GM21390 (cell line): ENCODE data around the gene LRRC3.
"Not testable (repeated sequence)": the region's sequence is repeated elsewhere in the genome, so short reads cannot be mapped to it uniquely, and the experiment has no call there.

Experiments
- ATAC-seq: cut with Tn5 transposase; IDR thresholded peaks from one replicate; pipeline ENCODE4 v1.9.1; 2021; ENCODE audit not compliant: unreplicated experiment

Gene LRRC3

DNA sequence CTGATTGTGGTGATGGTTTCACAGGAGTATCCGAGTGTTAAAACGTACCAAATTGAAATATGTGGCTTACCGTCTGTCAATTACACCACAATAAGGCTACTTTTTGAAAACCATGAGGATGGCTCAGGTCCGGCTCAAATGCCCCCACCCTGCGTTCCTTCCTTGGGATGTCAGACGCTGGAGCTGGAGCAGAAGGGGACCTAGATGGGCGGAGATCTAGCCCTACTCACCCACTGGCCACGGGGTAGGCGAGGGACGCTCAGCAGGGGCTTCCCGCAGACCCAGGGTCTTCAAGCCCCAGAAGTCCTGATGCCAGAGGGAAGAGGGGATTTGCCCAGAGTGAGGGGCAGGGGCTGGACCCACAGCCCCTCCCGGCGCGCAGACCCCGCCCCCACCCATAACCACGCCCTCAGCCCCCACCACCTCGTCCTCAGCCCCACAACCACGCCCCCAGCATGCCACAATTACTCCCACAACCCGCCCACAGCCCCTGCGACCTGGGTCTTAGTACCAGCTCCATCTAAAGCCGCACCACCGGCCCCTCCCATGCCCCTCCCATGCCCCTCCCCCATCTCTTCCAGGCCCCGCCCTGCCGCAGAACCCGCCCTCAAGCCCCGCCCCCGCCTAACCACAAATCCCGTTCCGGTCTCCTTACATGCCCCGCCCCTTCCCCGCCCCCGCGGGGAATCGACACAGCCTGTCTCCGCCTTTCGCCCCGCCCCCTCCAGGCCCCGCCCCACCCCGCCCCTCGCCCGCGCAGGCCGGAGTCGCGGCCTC, at the start of gene LRRC3:
TSS of gene LRRC3 (plus strand) at position 764 of the 777 bp plus-strand sequence. CDS start 1,135 bp downstream, outside the sequence.
- no peak for ATAC-seq

- no peak for ATAC-seq
Observed at GRCh38 chr21:44405948-44406872, 49.1 kb upstream of the LRRC3 start.

DNA sequence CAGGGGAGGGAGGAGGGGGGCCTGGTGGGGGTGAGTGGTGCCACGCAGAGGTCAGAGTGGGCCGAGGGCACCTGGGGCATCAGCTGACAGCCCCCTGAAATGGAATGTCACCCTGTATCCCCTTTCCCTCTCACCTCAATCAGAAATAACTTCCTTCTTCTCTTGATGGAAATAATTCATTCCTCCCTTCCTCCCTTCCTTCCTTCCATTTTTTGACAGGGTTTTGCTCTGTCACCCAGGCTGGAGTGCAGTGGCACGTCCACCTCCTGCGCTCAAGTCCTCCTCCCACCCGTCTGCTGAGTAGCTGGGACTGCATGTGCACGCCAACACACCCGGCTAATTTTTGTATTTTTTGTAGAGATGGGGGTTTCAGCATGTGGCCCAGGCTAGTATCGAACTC, 48.4 kb upstream of the LRRC3 start:
- ATAC-seq: no peak

GRCh38 chr21:44407493-44407892, 47.8 kb upstream of the LRRC3 start:
- no peak for ATAC-seq

DNA sequence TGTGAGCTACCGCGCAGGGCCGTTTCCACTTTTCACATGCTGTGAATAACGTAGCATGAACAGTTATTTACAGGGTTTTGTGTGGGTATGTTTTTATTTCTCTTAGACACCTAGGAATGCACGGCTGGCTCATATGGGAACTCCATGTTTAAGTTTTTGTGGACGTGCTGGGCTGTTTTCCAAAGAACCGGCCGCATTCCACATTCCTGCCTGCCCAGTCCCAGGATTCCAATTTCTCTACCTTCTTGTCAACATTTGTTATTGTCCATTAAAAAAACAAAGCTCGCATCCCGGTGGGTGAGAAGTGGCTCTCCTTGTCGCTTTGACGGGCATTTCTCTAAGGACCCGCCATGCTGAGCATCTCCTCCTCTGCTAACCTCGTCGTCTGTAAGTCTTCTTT, 47.1 kb upstream of the LRRC3 start:
- no peak for ATAC-seq

DNA sequence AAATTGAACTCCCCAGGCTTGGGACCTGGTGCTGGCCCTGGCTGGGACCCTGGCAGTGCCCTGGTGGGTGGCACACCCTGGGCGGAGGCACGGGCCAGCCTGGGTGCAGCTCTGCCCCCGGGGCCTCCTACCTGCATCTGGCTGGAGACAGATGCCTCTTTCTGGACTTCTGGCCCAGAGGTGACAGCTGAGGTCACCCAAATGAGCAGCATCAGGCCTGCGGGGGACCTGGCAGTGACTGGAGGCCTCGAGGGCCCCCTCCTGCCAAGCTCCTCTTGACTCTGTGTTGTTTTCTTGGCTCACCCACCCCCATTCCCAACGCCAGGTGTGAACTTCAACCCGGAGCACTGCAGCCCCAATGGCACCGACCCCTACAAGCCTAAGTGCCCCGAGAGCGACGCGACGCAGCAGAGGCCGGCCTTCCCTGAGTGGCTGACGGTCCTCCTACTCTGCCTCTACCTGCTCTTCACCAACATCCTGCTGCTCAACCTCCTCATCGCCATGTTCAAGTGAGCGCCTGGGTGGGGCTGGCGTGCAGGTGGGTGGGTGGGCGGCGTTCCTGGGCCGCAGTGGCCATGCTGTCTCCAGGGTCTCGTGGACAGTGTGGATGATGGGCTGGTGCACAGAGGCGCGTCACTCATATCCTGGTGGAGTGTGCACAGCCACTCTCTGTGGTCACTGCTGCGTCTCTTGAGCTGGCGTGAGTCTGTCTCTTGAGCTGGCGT, 41.6 kb upstream of the LRRC3 start:
- no peak for ATAC-seq

- ATAC-seq: no peak
Observed at GRCh38 chr21:44414291-44415072, 40.8 kb upstream of the LRRC3 start.

- ATAC-seq: no peak
Observed at GRCh38 chr21:44415073-44416025, 40.0 kb upstream of the LRRC3 start.

DNA sequence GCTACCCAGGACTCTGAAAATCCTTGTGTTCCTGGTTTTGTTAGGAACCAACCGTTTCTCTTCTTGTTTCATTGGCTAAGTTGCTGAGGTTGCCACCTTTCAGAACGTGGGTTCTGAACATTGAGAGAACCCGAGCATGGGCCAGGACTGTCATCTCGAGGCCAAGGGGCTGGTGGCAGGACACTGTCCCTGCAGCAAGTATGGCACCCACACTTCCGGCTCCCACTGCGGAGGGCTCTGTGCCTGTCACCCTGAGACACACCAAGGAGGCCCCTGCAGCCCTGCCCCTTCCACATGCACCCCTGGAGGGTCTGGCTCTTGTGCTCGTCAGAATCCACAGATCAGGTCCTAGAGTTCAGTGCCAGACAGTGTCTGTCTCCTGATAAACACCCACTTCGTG, 39.1 kb upstream of the LRRC3 start:
- no peak for ATAC-seq

GRCh38 chr21:44417621-44418107, 37.6 kb upstream of the LRRC3 start:
- ATAC-seq: not testable (repeated sequence)

DNA sequence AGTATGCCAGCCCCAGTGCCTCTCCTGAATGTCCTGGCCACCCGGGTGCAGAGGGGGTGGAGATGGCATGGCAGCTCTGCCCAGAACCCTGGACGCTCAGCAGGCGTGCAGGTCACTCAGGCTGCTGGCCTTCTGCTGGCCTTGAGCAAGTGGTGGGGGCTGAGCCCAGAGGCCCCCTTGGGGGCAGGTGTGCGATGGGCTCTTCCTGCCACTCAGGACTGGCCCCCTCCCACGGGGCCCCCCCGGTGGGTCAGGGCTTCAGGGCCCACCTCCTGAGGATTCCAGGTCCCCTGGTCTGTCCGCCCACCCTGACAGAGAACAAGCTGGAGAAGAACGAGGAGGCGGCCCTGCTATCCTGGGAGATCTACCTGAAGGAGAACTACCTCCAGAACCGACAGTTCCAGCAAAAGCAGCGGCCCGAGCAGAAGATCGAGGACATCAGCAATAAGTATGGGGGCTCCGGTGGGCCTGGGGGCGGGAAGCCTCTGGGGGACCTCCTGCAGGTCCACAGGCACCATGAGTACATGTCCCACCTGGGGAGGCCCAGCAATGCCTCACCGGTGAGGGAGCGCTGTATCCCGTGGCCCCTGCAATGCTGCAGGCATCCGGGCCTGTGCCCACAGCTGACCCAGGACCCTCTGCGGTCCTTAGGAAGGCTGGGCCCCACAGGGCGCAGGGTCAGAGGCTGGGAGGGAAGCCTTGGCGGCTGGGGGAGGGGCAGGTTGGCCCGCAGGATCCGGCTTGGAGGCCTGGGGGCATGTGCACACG, 37.0 kb upstream of the LRRC3 start:
- ATAC-seq: no peak

- ATAC-seq: no peak
Observed at GRCh38 chr21:44418876-44419230, 36.5 kb upstream of the LRRC3 start.

DNA sequence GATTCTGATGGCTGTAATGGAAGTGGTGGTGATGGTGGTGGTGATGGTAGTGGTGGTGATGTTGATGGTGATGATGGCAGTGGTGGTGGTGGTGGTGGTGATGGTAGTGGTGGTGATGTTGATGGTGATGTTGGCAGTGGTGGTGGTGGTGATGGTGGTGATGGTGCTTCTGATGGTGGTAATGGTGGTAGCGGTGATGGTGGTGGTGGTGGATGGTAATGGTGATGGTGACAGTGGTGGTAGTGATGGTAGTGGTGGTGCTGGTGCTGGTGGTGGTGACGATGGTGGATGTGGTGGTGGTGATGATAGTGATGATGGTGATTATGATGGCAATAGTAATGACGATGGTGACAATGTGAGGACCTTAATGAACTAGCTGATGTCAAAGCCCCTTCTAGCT, 35.6 kb upstream of the LRRC3 start:
- ATAC-seq: no peak

GRCh38 chr21:44420416-44421205, 34.7 kb upstream of the LRRC3 start:
- no peak for ATAC-seq

- no peak for ATAC-seq
Observed at GRCh38 chr21:44421901-44422840, 33.1 kb upstream of the LRRC3 start.

DNA sequence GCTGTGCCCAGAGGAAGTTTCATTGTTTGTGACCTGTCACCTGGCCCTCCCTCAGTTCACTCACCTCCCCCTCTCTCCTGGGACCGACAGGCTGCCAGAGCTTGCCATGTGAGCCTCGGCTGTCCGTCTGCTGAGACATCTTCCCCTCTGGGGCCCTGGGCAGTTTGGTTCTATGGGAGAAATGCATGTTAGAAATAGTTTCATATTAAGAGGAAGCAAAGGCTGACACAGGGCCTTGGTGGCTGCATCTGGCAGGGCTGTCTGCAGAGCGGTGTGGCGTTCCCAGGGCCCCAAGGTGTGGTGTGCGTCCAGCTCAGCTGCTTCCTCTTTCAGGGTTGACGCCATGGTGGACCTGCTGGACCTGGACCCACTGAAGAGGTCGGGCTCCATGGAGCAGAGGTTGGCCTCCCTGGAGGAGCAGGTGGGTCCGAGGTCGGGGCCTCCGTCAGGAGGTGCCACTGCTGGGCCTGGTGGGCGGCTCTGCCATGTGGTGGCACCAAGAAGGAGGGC, 31.9 kb upstream of the LRRC3 start:
- no peak for ATAC-seq
